Measurements from ENCODE around the gene P2RY2.

P2RY2 gene

GRCh38 chr11:73263640-73264039 lies 45.6 kb downstream of the P2RY2 start:
- TF ChIP-seq, protein P1, sequence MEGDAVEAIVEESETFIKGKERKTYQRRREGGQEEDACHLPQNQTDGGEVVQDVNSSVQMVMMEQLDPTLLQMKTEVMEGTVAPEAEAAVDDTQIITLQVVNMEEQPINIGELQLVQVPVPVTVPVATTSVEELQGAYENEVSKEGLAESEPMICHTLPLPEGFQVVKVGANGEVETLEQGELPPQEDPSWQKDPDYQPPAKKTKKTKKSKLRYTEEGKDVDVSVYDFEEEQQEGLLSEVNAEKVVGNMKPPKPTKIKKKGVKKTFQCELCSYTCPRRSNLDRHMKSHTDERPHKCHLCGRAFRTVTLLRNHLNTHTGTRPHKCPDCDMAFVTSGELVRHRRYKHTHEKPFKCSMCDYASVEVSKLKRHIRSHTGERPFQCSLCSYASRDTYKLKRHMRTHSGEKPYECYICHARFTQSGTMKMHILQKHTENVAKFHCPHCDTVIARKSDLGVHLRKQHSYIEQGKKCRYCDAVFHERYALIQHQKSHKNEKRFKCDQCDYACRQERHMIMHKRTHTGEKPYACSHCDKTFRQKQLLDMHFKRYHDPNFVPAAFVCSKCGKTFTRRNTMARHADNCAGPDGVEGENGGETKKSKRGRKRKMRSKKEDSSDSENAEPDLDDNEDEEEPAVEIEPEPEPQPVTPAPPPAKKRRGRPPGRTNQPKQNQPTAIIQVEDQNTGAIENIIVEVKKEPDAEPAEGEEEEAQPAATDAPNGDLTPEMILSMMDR (IDR thresholded peaks at IDR 0.05; ENCODE audit: insufficient read depth, low read length), result no peak
- TF ChIP-seq SPI1 (IDR thresholded peaks at IDR 0.05; ENCODE audit: borderline replicate concordance, low read depth) (no peak), POLR2AphosphoS5 (IDR thresholded peaks at IDR 0.05; ENCODE audit: low read depth) (no peak), GABPA (IDR thresholded peaks at IDR 0.05; ENCODE audit: low read depth) (no peak)
- TF ChIP-seq, protein P2, sequence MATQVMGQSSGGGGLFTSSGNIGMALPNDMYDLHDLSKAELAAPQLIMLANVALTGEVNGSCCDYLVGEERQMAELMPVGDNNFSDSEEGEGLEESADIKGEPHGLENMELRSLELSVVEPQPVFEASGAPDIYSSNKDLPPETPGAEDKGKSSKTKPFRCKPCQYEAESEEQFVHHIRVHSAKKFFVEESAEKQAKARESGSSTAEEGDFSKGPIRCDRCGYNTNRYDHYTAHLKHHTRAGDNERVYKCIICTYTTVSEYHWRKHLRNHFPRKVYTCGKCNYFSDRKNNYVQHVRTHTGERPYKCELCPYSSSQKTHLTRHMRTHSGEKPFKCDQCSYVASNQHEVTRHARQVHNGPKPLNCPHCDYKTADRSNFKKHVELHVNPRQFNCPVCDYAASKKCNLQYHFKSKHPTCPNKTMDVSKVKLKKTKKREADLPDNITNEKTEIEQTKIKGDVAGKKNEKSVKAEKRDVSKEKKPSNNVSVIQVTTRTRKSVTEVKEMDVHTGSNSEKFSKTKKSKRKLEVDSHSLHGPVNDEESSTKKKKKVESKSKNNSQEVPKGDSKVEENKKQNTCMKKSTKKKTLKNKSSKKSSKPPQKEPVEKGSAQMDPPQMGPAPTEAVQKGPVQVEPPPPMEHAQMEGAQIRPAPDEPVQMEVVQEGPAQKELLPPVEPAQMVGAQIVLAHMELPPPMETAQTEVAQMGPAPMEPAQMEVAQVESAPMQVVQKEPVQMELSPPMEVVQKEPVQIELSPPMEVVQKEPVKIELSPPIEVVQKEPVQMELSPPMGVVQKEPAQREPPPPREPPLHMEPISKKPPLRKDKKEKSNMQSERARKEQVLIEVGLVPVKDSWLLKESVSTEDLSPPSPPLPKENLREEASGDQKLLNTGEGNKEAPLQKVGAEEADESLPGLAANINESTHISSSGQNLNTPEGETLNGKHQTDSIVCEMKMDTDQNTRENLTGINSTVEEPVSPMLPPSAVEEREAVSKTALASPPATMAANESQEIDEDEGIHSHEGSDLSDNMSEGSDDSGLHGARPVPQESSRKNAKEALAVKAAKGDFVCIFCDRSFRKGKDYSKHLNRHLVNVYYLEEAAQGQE (IDR thresholded peaks at IDR 0.05; ENCODE audit: insufficient replicate concordance, low read depth), result no peak
- H3K27me3 ChIP-seq (ENCODE audit: insufficient read depth, poor library complexity, severe bottlenecking), result no peaks in the 10 kb centered on the region
- H3K27ac ChIP-seq (replicated peaks), result no peak overlapping the region
- no peak for DNase-seq (ENCODE audit: low read depth in 1 of 2, low spot score in 1 of 2)
- no peak overlapping the region for H3K4me3 ChIP-seq (replicated peaks; ENCODE audit: insufficient read depth, low read length)

DNA sequence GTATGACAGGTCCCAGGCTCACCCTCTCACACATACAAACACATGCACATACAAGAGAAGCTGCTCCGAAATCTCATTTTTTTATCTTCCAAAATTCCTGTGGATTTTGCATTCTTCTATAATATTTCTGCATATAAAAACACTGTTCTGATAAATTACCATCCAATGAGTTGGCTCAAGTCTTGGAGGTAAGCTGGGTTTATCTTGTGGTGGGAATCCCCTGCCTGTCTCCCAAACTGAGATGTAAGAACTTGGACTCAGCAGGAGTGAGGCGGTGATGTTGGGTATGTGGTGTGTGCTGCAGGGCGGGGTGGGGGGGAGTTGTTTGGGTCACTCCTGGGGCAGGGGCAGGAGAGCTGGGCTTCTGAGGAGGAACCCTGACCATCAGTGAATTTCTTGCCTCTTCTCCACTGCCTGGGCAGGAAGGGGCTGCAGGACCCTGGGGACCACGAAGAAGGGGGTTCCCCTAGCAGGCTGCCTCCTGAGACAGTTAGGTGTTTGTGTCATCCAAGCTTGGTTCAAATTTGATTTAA lies 47.3 kb downstream of the P2RY2 start:
- DNase-seq (ENCODE audit: low read depth in 1 of 2, low spot score in 1 of 2), result no peak
- Histone ChIP-seq H3K27ac (replicated peaks) (no peak overlapping the region), H3K4me3 (replicated peaks; ENCODE audit: insufficient read depth, low read length) (no peak overlapping the region), H3K27me3 (ENCODE audit: insufficient read depth, poor library complexity, severe bottlenecking) (no peaks in the 10 kb centered on the region)
- TF ChIP-seq, protein P2 (IDR thresholded peaks at IDR 0.05; ENCODE audit: insufficient replicate concordance, low read depth), result no peak
- TF ChIP-seq, protein P1 (IDR thresholded peaks at IDR 0.05; ENCODE audit: insufficient read depth, low read length), result no peak
- TF ChIP-seq POLR2AphosphoS5 (IDR thresholded peaks at IDR 0.05; ENCODE audit: low read depth), result no peak
- TF ChIP-seq GABPA (IDR thresholded peaks at IDR 0.05; ENCODE audit: low read depth), result no peak
- no peak for TF ChIP-seq SPI1 (IDR thresholded peaks at IDR 0.05; ENCODE audit: borderline replicate concordance, low read depth)

- no peak for DNase-seq (ENCODE audit: low read depth in 1 of 2, low spot score in 1 of 2)
- Histone ChIP-seq H3K4me3 (replicated peaks; ENCODE audit: insufficient read depth, low read length) (no peak overlapping the region), H3K27ac (replicated peaks) (no peak overlapping the region), H3K27me3 (ENCODE audit: insufficient read depth, poor library complexity, severe bottlenecking) (no peaks in the 10 kb centered on the region)
- TF ChIP-seq POLR2AphosphoS5 (IDR thresholded peaks at IDR 0.05; ENCODE audit: low read depth) (no peak), SPI1 (IDR thresholded peaks at IDR 0.05; ENCODE audit: borderline replicate concordance, low read depth) (no peak), GABPA (IDR thresholded peaks at IDR 0.05; ENCODE audit: low read depth) (no peak)
- TF ChIP-seq, protein P2 (IDR thresholded peaks at IDR 0.05; ENCODE audit: insufficient replicate concordance, low read depth), result no peak
- TF ChIP-seq, protein P1 (IDR thresholded peaks at IDR 0.05; ENCODE audit: insufficient read depth, low read length), result no peak
These were observed 48.0 kb downstream of the P2RY2 start for GRCh38 chr11:73265853-73266645.
